BE2C (cell line): ENCODE results near the gene APOBEC3B.
"Not testable (repeated sequence)": the region's sequence is repeated elsewhere in the genome, so short reads cannot be mapped to it uniquely, and the experiment has no call there.

Experiments used
- DNase-seq: peaks from one replicate; pipeline ENCODE4 v3.0.0-alpha.2; 2020
- H3K27me3 ChIP-seq: fragments of 250-450 bp; sonication (Bioruptor Pico); 2 replicates; pipeline ENCODE4 v1.5.1; 2020; ENCODE audit warnings: mild to moderate bottlenecking
- H3K36me3 ChIP-seq: fragments of 250-450 bp; sonication (Bioruptor Pico); 2 replicates; pipeline ENCODE4 v1.5.1; 2020; ENCODE audit warnings: mild to moderate bottlenecking
- H3K4me1 ChIP-seq: fragments of 250-450 bp; sonication (Bioruptor Pico); 2 replicates; pipeline ENCODE4 v1.5.1; 2020
- H3K4me3 ChIP-seq: 2 replicates; pipeline ENCODE4 v1.5.1; 2011; ENCODE audit warnings: low read depth, low read length
- H3K9me3 ChIP-seq: fragments of 250-450 bp; sonication (Bioruptor Pico); 2 replicates; pipeline ENCODE4 v1.5.1; 2020
- CTCF ChIP-seq: IDR thresholded peaks from 2 replicates; pipeline ENCODE4 v1.5.1; 2012; ENCODE audit warnings: mild to moderate bottlenecking, low read depth, low read length

APOBEC3B gene

GRCh38 chr22:38943882-38944281, 38.3 kb upstream of the APOBEC3B start:
- no peaks in the 10 kb centered on the region for H3K36me3 ChIP-seq
- TF ChIP-seq CTCF: no peak
- DNase-seq: no peak
- H3K9me3 ChIP-seq: no peaks in the 10 kb centered on the region
- H3K27me3 ChIP-seq: 0 out of 2 replicates have a peak, but pooled peaks cover 4% of the 10 kb centered on the region
- no peak overlapping the region for H3K4me3 ChIP-seq
- H3K4me1 ChIP-seq: no peaks in the 10 kb centered on the region

- no peaks in the 10 kb centered on the region for H3K4me1 ChIP-seq
- H3K36me3 ChIP-seq: no peaks in the 10 kb centered on the region
- DNase-seq: no peak
- H3K4me3 ChIP-seq: no peak overlapping the region
- TF ChIP-seq CTCF: no peak
- H3K9me3 ChIP-seq: no peaks in the 10 kb centered on the region
- 0 out of 2 replicates have a peak, but pooled peaks cover 4% of the 10 kb centered on the region for H3K27me3 ChIP-seq
Measured at GRCh38 chr22:38944653-38945052, 37.5 kb upstream of the APOBEC3B start.

GRCh38 chr22:38945706-38946338, 36.3 kb upstream of the APOBEC3B start:
- not testable (repeated sequence) for H3K4me3 ChIP-seq, H3K9me3 ChIP-seq, DNase-seq, H3K27me3 ChIP-seq, H3K36me3 ChIP-seq, H3K4me1 ChIP-seq

GRCh38 chr22:38946771-38947170, 35.4 kb upstream of the APOBEC3B start:
- DNase-seq: peak; percentile 2
- H3K36me3 ChIP-seq: no peaks in the 10 kb centered on the region
- H3K4me3 ChIP-seq: no peak overlapping the region
- no peak for TF ChIP-seq CTCF
- H3K9me3 ChIP-seq: no peaks in the 10 kb centered on the region
- no peaks in the 10 kb centered on the region for H3K4me1 ChIP-seq
- 0 out of 2 replicates have a peak, but pooled peaks cover 4% of the 10 kb centered on the region for H3K27me3 ChIP-seq

GRCh38 chr22:38947321-38948140, 34.6 kb upstream of the APOBEC3B start:
- no peak for TF ChIP-seq CTCF
- DNase-seq: no peak
- no peaks in the 10 kb centered on the region for H3K9me3 ChIP-seq
- H3K4me3 ChIP-seq: no peak overlapping the region
- no peaks in the 10 kb centered on the region for H3K36me3 ChIP-seq
- H3K27me3 ChIP-seq: 0 out of 2 replicates have a peak, but pooled peaks cover 4% of the 10 kb centered on the region
- H3K4me1 ChIP-seq: no peaks in the 10 kb centered on the region

- H3K36me3 ChIP-seq: no peaks in the 10 kb centered on the region
Measured at GRCh38 chr22:38948181-38948940, 33.8 kb upstream of the APOBEC3B start.

More at GRCh38 chr22:38948181-38948940, 33.8 kb upstream of the APOBEC3B start:
- no peak for TF ChIP-seq CTCF
- H3K27me3 ChIP-seq: 0 out of 2 replicates have a peak, but pooled peaks cover 4% of the 10 kb centered on the region
- H3K4me1 ChIP-seq: no peaks in the 10 kb centered on the region
- no peaks in the 10 kb centered on the region for H3K9me3 ChIP-seq
- no peak for DNase-seq
- no peak overlapping the region for H3K4me3 ChIP-seq
